Measurements from ENCODE around the gene MMGT1.
A peak's percentile ranks its signal among the peaks of the same experiment; 100 is the strongest.

Gene MMGT1

GRCh38 chrX:135973548-135974278, at the start of gene MMGT1:
TSS of gene MMGT1 (minus strand) at chrX:135973988. CDS start at chrX:135973675, 313 bp downstream.
- no peak for TF ChIP-seq CTCF (conservative IDR thresholded peaks at IDR 0.05)

GRCh38 chrX:136021903-136022302, 48.1 kb upstream of the MMGT1 start:
- no peak overlapping the region for H3K27ac ChIP-seq
- no peak for TF ChIP-seq CTCF (conservative IDR thresholded peaks at IDR 0.05)

More at GRCh38 chrX:135973548-135974278, at the start of gene MMGT1:
- peak within 1 kb of the TSS; percentile 76 for H3K27ac ChIP-seq

- H3K27ac ChIP-seq = no peak overlapping the region
- TF ChIP-seq CTCF (conservative IDR thresholded peaks at IDR 0.05) = no peak
Observed at GRCh38 chrX:136021160-136021559, 47.4 kb upstream of the MMGT1 start.

- no peak overlapping the region for H3K27ac ChIP-seq
- TF ChIP-seq CTCF (conservative IDR thresholded peaks at IDR 0.05) = no peak
Observed at GRCh38 chrX:136019226-136019625, 45.4 kb upstream of the MMGT1 start.

- no peak for TF ChIP-seq CTCF (conservative IDR thresholded peaks at IDR 0.05)
Observed at GRCh38 chrX:136016881-136017280, 43.1 kb upstream of the MMGT1 start.

GRCh38 chrX:136015016-136015415, 41.2 kb upstream of the MMGT1 start:
- no peak overlapping the region for H3K27ac ChIP-seq
- no peak for TF ChIP-seq CTCF (conservative IDR thresholded peaks at IDR 0.05)

More at GRCh38 chrX:136016881-136017280, 43.1 kb upstream of the MMGT1 start:
- no peak overlapping the region for H3K27ac ChIP-seq

GRCh38 chrX:135988245-135988644, 14.5 kb upstream of the MMGT1 start:
- H3K27ac ChIP-seq = no peak overlapping the region
- TF ChIP-seq CTCF (conservative IDR thresholded peaks at IDR 0.05) = no peak

Data from VCaP (cell line).